ENCODE results near the gene CDC23. TPM values are rescaled to one million over a fixed set of nuclear protein-coding genes. Genes with fewer than 3 reads are reported as not detected.

CDC23 gene
- total and polyA plus RNA-seq, 2 of the 4 experiments (the other 2 are of a cell fraction), result 21.1 to 28.0 TPM

GRCh38 chr5:138234651-138235050, 21.5 kb upstream of the CDC23 start:
- no peak overlapping the region for H2BK5ac ChIP-seq (ENCODE audit: low read depth, low read length, poor library complexity, severe bottlenecking)
- CTCF ChIA-PET, result interaction anchor here (1.1 kb wide), 1 partner anchor 11 kb away, joined by 4 read pairs; no protein-coding TSS in a partner anchor
- H3K14ac ChIP-seq (replicated peaks; ENCODE audit: low read depth, low read length), result no peak overlapping the region
- H3K4me2 ChIP-seq (ENCODE audit: low read depth, low read length), result no peak overlapping the region
- no peak overlapping the region for H2AK5ac ChIP-seq (ENCODE audit: low read depth, low read length)
- H4K5ac ChIP-seq (ENCODE audit: low read depth, low read length), result no peak overlapping the region
- no peak overlapping the region for H2AK9ac ChIP-seq (replicated peaks; ENCODE audit: low read depth, low read length, poor library complexity)
- dilution Hi-C loops (cut with HindIII; ENCODE audit: low sequenced_read_pairs, unreplicated experiment), result no loop called here
- in situ Hi-C loops (cut with MboI; ENCODE audit: low sequenced_read_pairs), result no loop called here
- ATAC-seq (ENCODE audit: low read depth) (no peak), DNase-seq (no peak)
- no peak overlapping the region for H3K4me3 ChIP-seq (ENCODE audit: insufficient read depth, low read depth, low read length)
- BruUV-seq (replicated peaks), result no TSS peak
- no peak overlapping the region for H3K4ac ChIP-seq (ENCODE audit: low read depth, low read length)
- peaks cover 4% of the 10 kb centered on the region; the same call in 1 of the 2 replicates for H3K27me3 ChIP-seq (ENCODE audit: control insufficient read depth, insufficient read depth, low read length)
- no peak for TF ChIP-seq BHLHE40 (IDR thresholded peaks at IDR 0.05; ENCODE audit: low read depth, low read length)
- TF ChIP-seq ELK1 (IDR thresholded peaks at IDR 0.05; ENCODE audit: borderline replicate concordance, low read depth, low read length), result no peak
- no peak for TF ChIP-seq SMC3 (IDR thresholded peaks at IDR 0.05; ENCODE audit: low read depth, low read length)
- no peak for TF ChIP-seq RAD21 (IDR thresholded peaks at IDR 0.05; ENCODE audit: low read length)
- no peak for TF ChIP-seq USF2 (IDR thresholded peaks at IDR 0.05; ENCODE audit: low read depth, low read length)
- TF ChIP-seq MAZ (IDR thresholded peaks at IDR 0.05; ENCODE audit: borderline replicate concordance, low read depth, low read length), result no peak
- TF ChIP-seq MXI1 (IDR thresholded peaks at IDR 0.05; ENCODE audit: borderline replicate concordance, low read depth, low read length), result no peak
- TF ChIP-seq CHD1 (IDR thresholded peaks at IDR 0.05; ENCODE audit: low read depth, low read length), result no peak
- no peak for TF ChIP-seq CEBPB (IDR thresholded peaks at IDR 0.05; ENCODE audit: low read depth, low read length)
- no peak for TF ChIP-seq RFX5 (IDR thresholded peaks at IDR 0.05; ENCODE audit: low read depth, low read length)
- TF ChIP-seq MAFK (IDR thresholded peaks at IDR 0.05; ENCODE audit: low read depth, low read length), result no peak
- TF ChIP-seq FOS (IDR thresholded peaks at IDR 0.05; ENCODE audit: low read depth, low read length), result no peak
- no peak for TF ChIP-seq RCOR1 (IDR thresholded peaks at IDR 0.05; ENCODE audit: insufficient replicate concordance, low read length)
- TF ChIP-seq POLR2A (IDR thresholded peaks at IDR 0.05; ENCODE audit: low read depth, low read length), result no peak
- TF ChIP-seq CTCF (conservative IDR thresholded peaks at IDR 0.05; ENCODE audit: low read depth, low read length), result no peak
- no peak for TF ChIP-seq NFE2L2 (IDR thresholded peaks at IDR 0.05; ENCODE audit: low read depth, low read length)
- H3K27ac ChIP-seq (ENCODE audit: insufficient read depth, low read length), result no peak overlapping the region
- no peak overlapping the region for H3K56ac ChIP-seq (ENCODE audit: extremely low read depth, insufficient read depth, low read length)
- no CpG with 5 or more reads among the region's 2 CpGs for WGBS, 2 experiments (ENCODE audit: extremely low coverage in 2 of 2, insufficient read length in 1 of 2)
- H3K9ac ChIP-seq (ENCODE audit: low read depth, low read length), result no peak overlapping the region
- POLR2A ChIA-PET (ENCODE audit: unreplicated experiment), result no interaction called here
- H3K9me3 ChIP-seq (ENCODE audit: control insufficient read depth, insufficient read depth, low read length), result no peaks in the 10 kb centered on the region
- no peaks in the 10 kb centered on the region for H3K79me1 ChIP-seq (ENCODE audit: low read depth in 1 of 2, low read length in 2 of 2)
- H3K9me1 ChIP-seq (ENCODE audit: insufficient read depth, low read length), result no peaks in the 10 kb centered on the region
- no peak overlapping the region for H4K91ac ChIP-seq (ENCODE audit: insufficient read depth, low read depth, low read length)
- H2BK20ac ChIP-seq (ENCODE audit: low read depth, low read length), result no peak overlapping the region
- H2BK15ac ChIP-seq (ENCODE audit: low read depth, low read length), result no peak overlapping the region
- intact Hi-C loops (cut with micrococcal nuclease), result no loop called here
- no peak overlapping the region for H2BK120ac ChIP-seq (ENCODE audit: low read depth, low read length)
- H3K36me3 ChIP-seq (ENCODE audit: control insufficient read depth, insufficient read depth, low read length), result no peaks in the 10 kb centered on the region
- H4K20me1 ChIP-seq (ENCODE audit: insufficient read depth, low read length), result no peaks in the 10 kb centered on the region
- no peak overlapping the region for H3K18ac ChIP-seq (ENCODE audit: low read depth, low read length)
- H3K23ac ChIP-seq (ENCODE audit: low read depth, low read length), result no peak overlapping the region
- no peak overlapping the region for H4K8ac ChIP-seq (ENCODE audit: low read depth in 2 of 2, low read length in 2 of 2)
- no peaks in the 10 kb centered on the region for H3K4me1 ChIP-seq (ENCODE audit: control insufficient read depth, insufficient read depth, low read length)
- H2AFZ ChIP-seq (replicated peaks; ENCODE audit: low read length, poor library complexity), result no peak overlapping the region
